Prostate gland (tissue), 2 donors: Measurements from ENCODE around the gene CPLX3.

Experiments used
- CTCF ChIP-seq, 4 experiments: fragments of 200-600 bp in 2 of 4; fragments of 450-650 bp in 2 of 4; sonication (generic) in 2 of 4; IDR thresholded peaks; 1 replicate in 3 of 4; 2 replicates in 1 of 4; pipeline ENCODE4 v1.5.1; 2016 to 2019; ENCODE audit warnings: antibody characterized with exemption in 4 of 4, mild to moderate bottlenecking in 2 of 4, moderate library complexity in 2 of 4
- POLR2A ChIP-seq: fragments of 450-650 bp; IDR thresholded peaks from one replicate; pipeline ENCODE4 v1.6.1; 2016; ENCODE audit warnings: antibody characterized with exemption, mild to moderate bottlenecking
- POLR2AphosphoS5 ChIP-seq: sonication (generic); formaldehyde crosslinking; IDR thresholded peaks from one replicate; pipeline ENCODE4 v1.6.1; 2017; ENCODE audit warnings: antibody characterized with exemption

GRCh38 chr15:74847432-74847831 lies 21.0 kb downstream of the CPLX3 start:
- TF ChIP-seq CTCF (IDR thresholded peaks at IDR 0.05) (no peak), POLR2AphosphoS5 (no peak), POLR2A (no peak)
